ENCODE measurements around the gene ARHGEF40.
"Not testable (repeated sequence)": the region's sequence is repeated elsewhere in the genome, so short reads cannot be mapped to it uniquely, and the experiment has no call there.

ARHGEF40 gene

GRCh38 chr14:21040370-21040925, 29.7 kb upstream of the ARHGEF40 start:
- no peak for DNase-seq

- DNase-seq = not testable (repeated sequence)
Measured at GRCh38 chr14:21040941-21041340, 29.2 kb upstream of the ARHGEF40 start.

GRCh38 chr14:21041676-21042433, 28.2 kb upstream of the ARHGEF40 start, which contains the start of gene RNASE7:
Gene RNASE7 (plus strand): TSS chr14:21042362. CDS start chr14:21042993, 631 bp downstream.
- DNase-seq = no peak

GRCh38 chr14:21042918-21043317, 27.2 kb upstream of the ARHGEF40 start:
- DNase-seq = no peak

GRCh38 chr14:21043387-21043973, 26.6 kb upstream of the ARHGEF40 start:
- no peak for DNase-seq

- no peak for DNase-seq
Measured at GRCh38 chr14:21043974-21044618, 26.0 kb upstream of the ARHGEF40 start.

GRCh38 chr14:21047378-21047781, 22.7 kb upstream of the ARHGEF40 start:
- DNase-seq = no peak

GRCh38 chr14:21048638-21049037, 21.5 kb upstream of the ARHGEF40 start:
- no peak for DNase-seq

- no peak for DNase-seq
Measured at GRCh38 chr14:21049271-21049673, 20.8 kb upstream of the ARHGEF40 start.

GRCh38 chr14:21050597-21050996, 19.5 kb upstream of the ARHGEF40 start:
- no peak for DNase-seq

- no peak for DNase-seq
Measured at GRCh38 chr14:21053184-21054122, 16.7 kb upstream of the ARHGEF40 start.

GRCh38 chr14:21054123-21054767, 15.9 kb upstream of the ARHGEF40 start:
- no peak for DNase-seq

GRCh38 chr14:21054768-21055145, 15.3 kb upstream of the ARHGEF40 start:
- DNase-seq = no peak

- DNase-seq = no peak
Measured at GRCh38 chr14:21055432-21056117, 14.5 kb upstream of the ARHGEF40 start.

- DNase-seq = no peak
Measured at GRCh38 chr14:21056520-21057163, 13.5 kb upstream of the ARHGEF40 start.

- DNase-seq = no peak
Measured at GRCh38 chr14:21057803-21058675, 12.1 kb upstream of the ARHGEF40 start, which contains the start of gene RNASE8. Gene RNASE8 (plus strand): TSS chr14:21057822. CDS start chr14:21057893, 71 bp downstream.

GRCh38 chr14:21058903-21059302, 11.2 kb upstream of the ARHGEF40 start:
- no peak for DNase-seq

GRCh38 chr14:21059842-21060613, 10.1 kb upstream of the ARHGEF40 start:
- DNase-seq = no peak

All from NCI-H510A (cell line).